ENCODE results near the gene BICRAL.

GRCh38 chr6:42771741-42772100, 10.1 kb upstream of the BICRAL start:
- no peak for TF ChIP-seq CTCF (IDR thresholded peaks at IDR 0.05; ENCODE audit: low read depth, low read length, poor library complexity, severe bottlenecking)
- TF ChIP-seq EZH2phosphoT487 (IDR thresholded peaks at IDR 0.05; ENCODE audit: borderline replicate concordance, low read length), result no peak
